Transverse colon (tissue), 4 donors: ENCODE results near the gene EPB41L5. TPM values are rescaled to one million over a fixed set of nuclear protein-coding genes. Genes with fewer than 3 reads are reported as not detected.

Source experiments
- DNase-seq: peaks from one replicate; pipeline ENCODE4 v3.0.0-alpha.2; 2019
- H3K27ac ChIP-seq, 4 donors: fragments of 200-600 bp; sonication (generic); 2 replicates each; pipeline ENCODE4 v1.5.1; 2016 to 2018; ENCODE audit warnings: inconsistent platforms in 4 of 4
- H3K27me3 ChIP-seq: fragments of 200-600 bp; sonication (generic); 2 replicates; pipeline ENCODE4 v1.5.1; 2017; ENCODE audit warnings: inconsistent platforms
- H3K36me3 ChIP-seq, 4 donors: fragments of 200-600 bp; sonication (generic); 2 replicates each; pipeline ENCODE4 v1.5.1; 2017 to 2019; ENCODE audit warnings: inconsistent platforms in 4 of 4
- H3K4me1 ChIP-seq, 4 donors: fragments of 200-600 bp; sonication (generic); 2 replicates each; pipeline ENCODE4 v1.5.1; 2017 to 2020; ENCODE audit warnings: inconsistent platforms in 4 of 4
- H3K4me3 ChIP-seq, 4 donors: fragments of 200-600 bp; sonication (generic); 1 replicate in 1 of 4; 2 replicates in 3 of 4; pipeline versions ENCODE4 v1.5.1 to v1.6.1; 2017 to 2019; ENCODE audit warnings: inconsistent platforms in 4 of 4
- H3K9me3 ChIP-seq, 2 donors: fragments of 200-600 bp; sonication (generic); 2 replicates each; pipeline ENCODE4 v1.5.1; 2017 to 2019; ENCODE audit warnings: inconsistent platforms in 2 of 2
- EP300 ChIP-seq: sonication (generic); formaldehyde crosslinking; IDR thresholded peaks from one replicate; pipeline ENCODE4 v1.6.1; 2017; ENCODE audit warnings: antibody characterized with exemption, low read depth
- POLR2A ChIP-seq: fragments of 450-650 bp; IDR thresholded peaks from one replicate; pipeline ENCODE4 v1.6.1; 2016; ENCODE audit warnings: antibody characterized with exemption, mild to moderate bottlenecking, moderate library complexity
- POLR2AphosphoS5 ChIP-seq, 3 donors: sonication (generic); formaldehyde crosslinking; IDR thresholded peaks; one replicate each; pipeline ENCODE4 v1.6.1; 2016; ENCODE audit warnings: antibody characterized with exemption in 3 of 3
- WGBS, 2 donors: methylation state at CpG; one replicate each; pipeline ENCODE4 v1.1.5; 2018; ENCODE audit warnings: low coverage in 1 of 2; 5-methylcytosine and 5-hydroxymethylcytosine counted together
- in situ Hi-C, 4 donors: fragments of 200-750 bp; cut with MboI; loops; one replicate each; pipeline versions ENCODE4 v1.15.0 to v1.15.1; 2017; ENCODE audit warnings: low sequenced_read_pairs in 3 of 4, low pct_ligation_motif_present in 1 of 4, low pct_unique_long_range_greater_than_20kb in 1 of 4
- intact Hi-C: fragments of 100-400 bp; cut with DNase I; formaldehyde crosslinking; loops from one replicate; pipeline ENCODE4 v1.15.1; 2023; ENCODE audit warnings: low total_unique reads
- total RNA-seq, 4 donors: library from RNA; depleted of rRNA; stranded (reverse); fragments of >200 nt; gene quantifications; one replicate each; pipeline ENCODE4 v1.1.0, GENCODE V29; 2016
- TF ChIP-seq, protein P1 (sequence below), 5 experiments: fragments of 200-600 bp in 3 of 5; fragments of 450-650 bp in 2 of 5; sonication (generic) in 3 of 5; IDR thresholded peaks; 1 replicate in 2 of 5; 2 replicates in 3 of 5; pipeline ENCODE4 v1.5.1; 2016 to 2017; ENCODE audit warnings: antibody characterized with exemption in 5 of 5, inconsistent platforms in 3 of 5, mild to moderate bottlenecking in 2 of 5, moderate library complexity in 1 of 5

Gene EPB41L5
- total RNA-seq, 4 donors from 2014 or later = 11.1 to 36.5 (median 27.6) TPM

DNA sequence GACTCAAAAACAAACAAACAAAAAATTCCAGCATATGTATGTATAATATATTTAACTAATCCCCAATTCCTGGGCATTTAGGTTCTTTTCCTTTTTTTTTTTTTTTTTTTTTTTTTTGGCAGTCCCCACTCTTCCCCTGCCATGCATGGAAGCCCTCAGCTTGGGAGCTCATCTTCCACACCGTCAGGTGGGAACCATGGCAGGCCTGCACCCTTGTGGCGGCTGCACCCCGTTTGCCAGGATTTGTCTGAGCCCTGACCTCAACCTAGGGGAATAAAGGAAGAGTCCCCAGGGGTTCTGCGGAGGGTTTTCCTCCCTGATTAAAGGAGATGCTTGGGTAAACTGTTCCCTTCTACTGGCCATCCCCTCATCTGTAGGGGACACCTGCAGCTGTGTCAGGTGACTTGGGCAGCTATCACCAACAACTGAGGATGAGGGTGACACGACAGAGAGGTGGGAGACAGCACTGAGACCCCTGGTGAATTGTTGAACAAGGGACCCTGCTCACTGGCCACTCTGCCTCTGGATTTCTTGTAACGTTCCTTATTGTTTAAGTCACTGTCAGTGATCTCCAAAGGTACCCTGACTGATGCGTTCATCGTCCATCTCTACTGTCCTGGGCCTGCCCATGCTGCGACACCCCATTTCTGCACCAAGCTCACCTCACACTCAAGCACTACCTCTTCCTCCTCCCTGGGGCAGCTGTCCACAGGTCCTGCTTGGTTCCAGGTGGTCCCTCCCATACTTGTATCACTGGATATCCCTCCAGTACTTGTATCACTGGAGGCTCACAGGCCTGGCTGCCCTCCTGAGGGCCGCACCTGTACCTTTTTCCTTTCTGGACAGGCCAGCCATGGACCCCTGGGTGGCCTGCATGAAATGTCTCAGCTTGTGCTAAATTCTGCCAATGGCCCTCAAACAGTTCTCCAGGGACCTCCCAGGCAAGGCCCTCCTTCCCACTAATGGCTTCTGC is 195.8 kb downstream of the EPB41L5 start:
- no peaks in the 10 kb centered on the region for H3K4me1 ChIP-seq
- DNase-seq = no peak
- H3K27me3 ChIP-seq = no peaks in the 10 kb centered on the region
- TF ChIP-seq, protein P1, sequence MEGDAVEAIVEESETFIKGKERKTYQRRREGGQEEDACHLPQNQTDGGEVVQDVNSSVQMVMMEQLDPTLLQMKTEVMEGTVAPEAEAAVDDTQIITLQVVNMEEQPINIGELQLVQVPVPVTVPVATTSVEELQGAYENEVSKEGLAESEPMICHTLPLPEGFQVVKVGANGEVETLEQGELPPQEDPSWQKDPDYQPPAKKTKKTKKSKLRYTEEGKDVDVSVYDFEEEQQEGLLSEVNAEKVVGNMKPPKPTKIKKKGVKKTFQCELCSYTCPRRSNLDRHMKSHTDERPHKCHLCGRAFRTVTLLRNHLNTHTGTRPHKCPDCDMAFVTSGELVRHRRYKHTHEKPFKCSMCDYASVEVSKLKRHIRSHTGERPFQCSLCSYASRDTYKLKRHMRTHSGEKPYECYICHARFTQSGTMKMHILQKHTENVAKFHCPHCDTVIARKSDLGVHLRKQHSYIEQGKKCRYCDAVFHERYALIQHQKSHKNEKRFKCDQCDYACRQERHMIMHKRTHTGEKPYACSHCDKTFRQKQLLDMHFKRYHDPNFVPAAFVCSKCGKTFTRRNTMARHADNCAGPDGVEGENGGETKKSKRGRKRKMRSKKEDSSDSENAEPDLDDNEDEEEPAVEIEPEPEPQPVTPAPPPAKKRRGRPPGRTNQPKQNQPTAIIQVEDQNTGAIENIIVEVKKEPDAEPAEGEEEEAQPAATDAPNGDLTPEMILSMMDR (IDR thresholded peaks at IDR 0.05) = no peak
- TF ChIP-seq POLR2A (no peak), EP300 (no peak), POLR2AphosphoS5 (IDR thresholded peaks at IDR 0.05) (no peak)
- H3K36me3 ChIP-seq = no peaks in the 10 kb centered on the region
- no peaks in the 10 kb centered on the region for H3K9me3 ChIP-seq
- intact Hi-C loops (no loop called here), in situ Hi-C loops (no loop called here)
- 60 to 97% methylated on average over 1 to 10 of the region's 10 CpGs for WGBS, 2 donors
- no peak overlapping the region for H3K27ac ChIP-seq
- H3K4me3 ChIP-seq = no peak overlapping the region

DNA sequence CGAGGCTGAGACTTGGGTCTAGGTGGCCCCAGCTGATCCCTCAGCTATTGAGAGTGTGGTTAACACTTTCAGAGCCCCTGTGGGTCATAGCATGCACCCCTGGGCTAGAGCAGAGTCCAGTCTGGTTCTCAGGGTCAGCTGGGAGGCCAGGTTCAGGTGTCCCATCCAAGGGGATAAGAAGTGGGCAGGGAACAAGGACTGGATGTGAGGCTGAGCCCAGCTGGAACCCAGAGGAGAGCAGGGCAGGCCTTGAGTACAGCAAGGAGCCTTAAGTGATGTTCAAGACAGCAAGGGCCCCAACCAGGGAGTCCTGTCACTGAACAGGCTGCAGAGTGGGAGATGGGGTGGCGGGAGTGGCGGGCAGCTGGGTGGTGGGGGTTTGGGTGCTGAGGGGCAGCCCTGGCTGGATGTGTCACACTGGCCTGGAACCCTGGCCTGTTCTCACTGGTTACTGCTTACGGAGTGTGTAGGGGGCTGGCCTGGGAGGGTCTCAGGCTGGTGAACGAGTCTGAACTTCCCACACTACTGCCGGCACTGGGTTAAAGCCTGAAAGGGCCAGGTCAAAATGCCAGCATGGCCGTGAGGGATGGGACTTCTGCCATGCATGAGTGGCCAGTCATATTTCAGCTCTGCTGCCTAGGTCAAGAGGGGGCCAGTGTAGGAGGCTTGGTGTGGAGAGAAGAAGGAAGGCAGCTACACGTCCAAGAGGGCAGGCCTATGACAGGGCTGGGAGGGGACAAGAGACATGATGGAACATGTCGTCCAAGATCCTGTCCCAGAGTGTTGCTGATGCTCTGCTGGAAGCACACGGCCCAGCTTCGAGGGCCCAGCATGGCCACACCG is 196.8 kb downstream of the EPB41L5 start:
- no peak overlapping the region for H3K4me3 ChIP-seq
- H3K9me3 ChIP-seq = no peaks in the 10 kb centered on the region
- H3K36me3 ChIP-seq = no peaks in the 10 kb centered on the region
- 96 to 100% methylated on average over 1 to 11 of the region's 12 CpGs for WGBS, 2 donors
- no peak overlapping the region for H3K27ac ChIP-seq
- DNase-seq = no peak
- intact Hi-C loops (no loop called here), in situ Hi-C loops (no loop called here)
- no peaks in the 10 kb centered on the region for H3K27me3 ChIP-seq
- no peaks in the 10 kb centered on the region for H3K4me1 ChIP-seq
- no peak for TF ChIP-seq EP300
- TF ChIP-seq POLR2AphosphoS5 (IDR thresholded peaks at IDR 0.05) = no peak
- TF ChIP-seq POLR2A = no peak
- TF ChIP-seq, protein P1 (IDR thresholded peaks at IDR 0.05) = no peak

DNA sequence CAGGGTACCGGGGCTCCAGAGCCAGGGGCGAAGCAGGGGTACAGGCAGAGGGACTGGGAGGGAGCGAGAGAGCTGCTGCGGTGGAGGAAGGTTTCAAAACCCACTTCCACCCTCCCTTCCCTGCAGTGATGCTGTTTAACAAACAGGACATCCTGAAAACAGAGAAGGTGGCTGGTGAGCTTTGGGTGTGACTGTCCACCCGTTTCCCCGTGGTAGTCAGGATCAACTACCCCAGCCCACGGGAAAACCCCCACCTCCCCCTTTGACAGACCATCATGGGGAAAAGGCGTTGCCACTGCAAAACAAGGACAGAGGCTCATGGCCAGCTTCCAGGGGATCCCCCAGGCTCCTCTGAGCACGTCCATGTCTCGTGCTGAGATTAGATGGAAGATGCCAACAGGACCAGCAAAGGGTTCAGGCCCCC is 197.4 kb downstream of the EPB41L5 start:
- Histone ChIP-seq H3K27me3 (no peaks in the 10 kb centered on the region), H3K36me3 (no peaks in the 10 kb centered on the region), H3K9me3 (no peaks in the 10 kb centered on the region), H3K4me1 (no peaks in the 10 kb centered on the region), H3K27ac (no peak overlapping the region), H3K4me3 (no peak overlapping the region)
- 68 to 87% methylated on average over 3 to 10 of the region's 10 CpGs for WGBS, 2 donors
- TF ChIP-seq POLR2A (no peak), POLR2AphosphoS5 (IDR thresholded peaks at IDR 0.05) (no peak), EP300 (no peak)
- TF ChIP-seq, protein P1 (IDR thresholded peaks at IDR 0.05) = no peak
- DNase-seq = no peak
- intact Hi-C loops (no loop called here), in situ Hi-C loops (no loop called here)

DNA sequence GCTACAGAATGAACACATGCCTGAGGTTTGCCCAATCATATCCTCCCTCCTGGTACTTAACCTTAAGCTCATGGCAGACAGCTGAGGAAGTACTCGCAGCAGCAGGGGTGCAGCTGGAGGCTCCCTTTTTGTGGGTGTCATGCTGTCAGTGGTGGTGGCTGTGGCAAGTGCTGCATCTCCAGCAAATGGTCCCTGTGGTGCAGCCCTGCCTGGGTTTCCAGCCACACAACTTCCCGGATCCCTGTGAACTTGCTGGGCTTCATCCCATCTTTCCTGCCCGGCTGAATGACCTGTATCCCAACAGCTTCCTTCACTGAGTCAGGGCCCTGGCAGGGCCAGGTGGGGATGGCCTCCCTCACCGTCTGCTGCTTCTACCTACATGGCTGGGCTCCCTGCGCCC is 205.3 kb downstream of the EPB41L5 start:
- WGBS, 2 donors = 96% methylated on average over 4 of the region's 5 CpGs; no CpG with 5 or more reads in 1 of the 2 donors

More for the DNA sequence above, 205.3 kb downstream of the EPB41L5 start:
- Histone ChIP-seq H3K27me3 (no peaks in the 10 kb centered on the region), H3K4me1 (peaks cover 0 to 17% (median 14%) of the 10 kb centered on the region in 4 donors), H3K36me3 (no peaks in the 10 kb centered on the region), H3K9me3 (no peaks in the 10 kb centered on the region), H3K4me3 (no peak overlapping the region), H3K27ac (no peak overlapping the region)
- DNase-seq = no peak
- no peak for TF ChIP-seq EP300
- TF ChIP-seq, protein P1 (IDR thresholded peaks at IDR 0.05) = no peak
- no peak for TF ChIP-seq POLR2AphosphoS5 (IDR thresholded peaks at IDR 0.05)
- TF ChIP-seq POLR2A = no peak
- intact Hi-C loops (no loop called here), in situ Hi-C loops (no loop called here)
